Bronchial epithelial cell (primary cell): ENCODE results near the gene INTS12. TPM values are rescaled to one million over a fixed set of nuclear protein-coding genes. Genes with fewer than 3 reads are reported as not detected.

Source experiments
- DNase-seq: peaks from one replicate; pipeline ENCODE4 v3.0.0-alpha.2; 2010; ENCODE audit warnings: low read depth
- FAIRE-seq: peaks from 2 replicates; lab custom pipeline; 2011; peaks lifted over from hg19 to GRCh38; lab: Jason Lieb, UNC
- H3K27me3 ChIP-seq: 2 replicates; pipeline ENCODE4 v1.5.1; 2011; ENCODE audit warnings: low read length; ENCODE audit not compliant: control insufficient read depth, insufficient read depth
- H3K36me3 ChIP-seq: 2 replicates; pipeline ENCODE4 v1.5.1; 2011; ENCODE audit warnings: low read length; ENCODE audit not compliant: control insufficient read depth, insufficient read depth
- H3K4me3 ChIP-seq: 2 replicates; pipeline ENCODE4 v1.5.1; 2011; ENCODE audit warnings: mild to moderate bottlenecking, low read depth, low read length, control low read depth
- CTCF ChIP-seq: IDR thresholded peaks from 2 replicates; pipeline ENCODE4 v1.5.1; 2011; ENCODE audit warnings: mild to moderate bottlenecking, moderate library complexity, low read length, control low read depth, inconsistent platforms; ENCODE audit not compliant: insufficient read depth, severe bottlenecking
- total RNA-seq: library from RNA; depleted of rRNA; stranded (reverse); fragments of >200 nt; gene quantifications from 2 replicates; pipeline ENCODE4 v1.2.1, GENCODE V29; 2014

The INTS12 gene
- total RNA-seq = 24.7 and 30.0 TPM in 2 replicates

- no peak for TF ChIP-seq CTCF
- Histone ChIP-seq H3K4me3 (peak within 1 kb of the TSS; percentile 55), H3K36me3 (no peaks in the 10 kb centered on the region), H3K27me3 (no peaks in the 10 kb centered on the region)
- peak; percentile 72 for FAIRE-seq
- peak; percentile 82 for DNase-seq
These were observed at the start of gene INTS12, which contains the start of gene GSTCD for GRCh38 chr4:105708181-105709080. Gene INTS12, minus strand, starts transcription at chr4:105708689. Its CDS starts 8,684 bp downstream, at chr4:105700005. Gene GSTCD, plus strand, starts transcription at chr4:105708784. Its CDS starts 8,830 bp downstream, at chr4:105717614.

- FAIRE-seq (no peak), DNase-seq (no peak)
- Histone ChIP-seq H3K36me3 (no peaks in the 10 kb centered on the region), H3K4me3 (no peak overlapping the region), H3K27me3 (no peaks in the 10 kb centered on the region)
- TF ChIP-seq CTCF = no peak
These were observed 46.9 kb upstream of the INTS12 start for GRCh38 chr4:105755375-105755774.

GRCh38 chr4:105753361-105753760 lies 44.9 kb upstream of the INTS12 start:
- no peaks in the 10 kb centered on the region for H3K36me3 ChIP-seq
- no peaks in the 10 kb centered on the region for H3K27me3 ChIP-seq
- no peak for TF ChIP-seq CTCF
- FAIRE-seq (no peak), DNase-seq (no peak)
- no peak overlapping the region for H3K4me3 ChIP-seq

- Histone ChIP-seq H3K4me3 (no peak overlapping the region), H3K27me3 (no peaks in the 10 kb centered on the region), H3K36me3 (no peaks in the 10 kb centered on the region)
- TF ChIP-seq CTCF = no peak
- no peak for FAIRE-seq
- DNase-seq = no peak
These were observed 43.3 kb upstream of the INTS12 start for GRCh38 chr4:105751718-105752299.

- no peaks in the 10 kb centered on the region for H3K27me3 ChIP-seq
- no peak overlapping the region for H3K4me3 ChIP-seq
- no peak for TF ChIP-seq CTCF
- DNase-seq = no peak
- no peak for FAIRE-seq
- no peaks in the 10 kb centered on the region for H3K36me3 ChIP-seq
These were observed 39.7 kb upstream of the INTS12 start for GRCh38 chr4:105748222-105748621.
